BJ (cell line): ENCODE measurements around the gene RBM4B. TPM values are rescaled to one million over a fixed set of nuclear protein-coding genes. Genes with fewer than 3 reads are reported as not detected.

ENCODE experiments used
- CTCF ChIA-PET: fragments of 350-600 bp; formaldehyde crosslinking; extraction: SDS; loops from one replicate; lab custom pipeline; 2021; ENCODE audit warnings: antibody characterized with exemption, inconsistent platforms; lab: Yijun Ruan, JAX
- POLR2A ChIA-PET: fragments of 300-600 bp; sonication (Branson Sonifier 250); formaldehyde crosslinking; extraction: SDS; loops from one replicate; lab custom pipeline; 2021; ENCODE audit warnings: antibody characterized with exemption; lab: Charles Lee
- DNase-seq: peaks from one replicate; pipeline ENCODE4 v3.0.0-alpha.2; 2011; ENCODE audit warnings: low read depth
- H3K27me3 ChIP-seq: 2 replicates; pipeline ENCODE4 v1.6.0; 2011; ENCODE audit warnings: low read length; ENCODE audit not compliant: control insufficient read depth, insufficient read depth
- H3K36me3 ChIP-seq: 2 replicates; pipeline ENCODE4 v1.5.1; 2011; ENCODE audit warnings: low read length; ENCODE audit not compliant: control insufficient read depth, insufficient read depth
- H3K4me3 ChIP-seq: 2 replicates; pipeline ENCODE4 v1.5.1; 2011; ENCODE audit warnings: low read depth, mild to moderate bottlenecking, control low read depth, low read length
- polyA plus RNA-seq: library from polyadenylated mRNA; depleted of rRNA; stranded (reverse); fragments of >200 nt; gene quantifications from 2 replicates; pipeline ENCODE4 v1.2.3, GENCODE V29; 2011
- TF ChIP-seq, protein P1 (sequence below): IDR thresholded peaks from 2 replicates; pipeline ENCODE4 v1.5.1; 2011; ENCODE audit warnings: low read depth, mild to moderate bottlenecking, control low read depth, inconsistent platforms, low read length, moderate library complexity; ENCODE audit not compliant: insufficient read depth

The RBM4B gene
- polyA plus RNA-seq, 1 experiment, result 26.7 TPM

DNA sequence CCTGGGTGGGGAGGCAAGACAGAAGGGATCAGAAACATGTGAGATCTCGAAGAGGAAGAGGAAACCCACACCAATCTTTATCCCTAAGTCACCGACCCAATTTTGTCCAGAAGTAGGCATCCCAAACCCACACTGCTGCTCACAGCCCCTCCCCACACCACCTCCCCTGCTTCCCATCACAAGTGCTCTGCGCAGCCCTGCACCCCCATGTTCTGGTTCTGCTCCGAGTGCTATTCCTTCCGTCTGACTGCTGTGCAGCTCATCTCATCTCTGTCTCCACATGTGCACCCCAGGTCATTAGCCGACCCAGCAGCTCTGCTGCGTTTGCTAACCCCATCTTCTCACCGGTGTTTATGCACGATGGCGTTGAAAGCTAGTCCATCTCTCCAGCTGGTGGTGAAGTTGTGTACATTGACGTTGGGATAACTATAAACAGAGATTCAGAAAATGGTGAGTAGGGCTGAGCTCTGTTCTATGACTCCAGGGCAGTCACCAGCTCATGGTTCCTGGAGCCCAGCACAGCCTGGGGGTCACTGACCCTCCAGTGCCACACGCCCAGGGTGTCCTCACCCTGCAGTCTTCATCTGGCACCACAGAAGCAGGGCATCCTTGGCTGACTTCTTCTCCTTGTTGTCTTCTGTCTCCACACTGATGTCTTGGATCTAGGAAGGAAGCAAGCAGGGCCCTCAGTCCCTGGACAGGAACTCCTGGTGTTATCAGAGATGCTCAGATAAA is 36.2 kb upstream of the RBM4B start:
- TF ChIP-seq, protein P1, sequence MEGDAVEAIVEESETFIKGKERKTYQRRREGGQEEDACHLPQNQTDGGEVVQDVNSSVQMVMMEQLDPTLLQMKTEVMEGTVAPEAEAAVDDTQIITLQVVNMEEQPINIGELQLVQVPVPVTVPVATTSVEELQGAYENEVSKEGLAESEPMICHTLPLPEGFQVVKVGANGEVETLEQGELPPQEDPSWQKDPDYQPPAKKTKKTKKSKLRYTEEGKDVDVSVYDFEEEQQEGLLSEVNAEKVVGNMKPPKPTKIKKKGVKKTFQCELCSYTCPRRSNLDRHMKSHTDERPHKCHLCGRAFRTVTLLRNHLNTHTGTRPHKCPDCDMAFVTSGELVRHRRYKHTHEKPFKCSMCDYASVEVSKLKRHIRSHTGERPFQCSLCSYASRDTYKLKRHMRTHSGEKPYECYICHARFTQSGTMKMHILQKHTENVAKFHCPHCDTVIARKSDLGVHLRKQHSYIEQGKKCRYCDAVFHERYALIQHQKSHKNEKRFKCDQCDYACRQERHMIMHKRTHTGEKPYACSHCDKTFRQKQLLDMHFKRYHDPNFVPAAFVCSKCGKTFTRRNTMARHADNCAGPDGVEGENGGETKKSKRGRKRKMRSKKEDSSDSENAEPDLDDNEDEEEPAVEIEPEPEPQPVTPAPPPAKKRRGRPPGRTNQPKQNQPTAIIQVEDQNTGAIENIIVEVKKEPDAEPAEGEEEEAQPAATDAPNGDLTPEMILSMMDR, result no peak
- CTCF ChIA-PET, result interaction anchor here (0.6 to 1.6 kb wide), 2 partner anchors 11 to 14 kb away, joined by 3 read pairs; no protein-coding TSS in a partner anchor
- DNase-seq, result no peak
- POLR2A ChIA-PET, result no interaction called here
- Histone ChIP-seq H3K27me3 (no peaks in the 10 kb centered on the region), H3K4me3 (no peak overlapping the region), H3K36me3 (no peaks in the 10 kb centered on the region)

GRCh38 chr11:66710384-66710930 is 32.8 kb upstream of the RBM4B start:
- Histone ChIP-seq H3K27me3 (no peaks in the 10 kb centered on the region), H3K4me3 (no peak overlapping the region), H3K36me3 (no peaks in the 10 kb centered on the region)
- TF ChIP-seq, protein P1, result no peak
- DNase-seq, result no peak
- ChIA-PET CTCF (no interaction called here), POLR2A (no interaction called here)

- Histone ChIP-seq H3K4me3 (no peak overlapping the region), H3K27me3 (no peaks in the 10 kb centered on the region), H3K36me3 (no peaks in the 10 kb centered on the region)
- TF ChIP-seq, protein P1, result no peak
- no peak for DNase-seq
- ChIA-PET CTCF (interaction anchor here (1.1 kb wide), 1 partner anchor 30 kb away, joined by 3 read pairs; no protein-coding TSS in a partner anchor), POLR2A (no interaction called here)
These were observed 31.0 kb upstream of the RBM4B start for GRCh38 chr11:66708701-66709100.

- ChIA-PET CTCF (interaction anchor here (1.1 kb wide), 1 partner anchor 30 kb away, joined by 3 read pairs; no protein-coding TSS in a partner anchor), POLR2A (no interaction called here)
- no peaks in the 10 kb centered on the region for H3K36me3 ChIP-seq
- TF ChIP-seq, protein P1, result no peak
- no peak overlapping the region for H3K4me3 ChIP-seq
- H3K27me3 ChIP-seq, result no peaks in the 10 kb centered on the region
- DNase-seq, result no peak
These were observed 30.4 kb upstream of the RBM4B start for GRCh38 chr11:66708094-66708493.

DNA sequence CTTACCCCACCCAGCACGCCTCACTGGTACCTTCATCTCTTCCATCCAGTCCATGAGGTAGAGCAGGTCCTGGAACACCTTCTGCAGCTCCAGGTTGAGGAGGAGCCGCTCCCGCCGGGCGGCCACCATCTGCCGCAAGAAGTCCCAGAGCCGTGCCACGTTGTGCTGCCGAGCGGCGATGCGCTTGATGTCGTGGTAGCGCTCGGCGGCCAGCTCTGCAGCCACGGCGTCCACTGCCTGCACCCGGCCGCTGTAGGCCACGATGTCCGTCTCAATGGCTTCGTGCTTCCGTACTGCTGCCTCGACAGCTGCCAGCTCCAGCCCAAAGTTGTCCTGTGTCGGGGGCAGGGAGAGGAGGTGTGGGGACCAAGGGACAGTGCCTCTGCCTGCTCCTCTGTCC is 29.8 kb upstream of the RBM4B start:
- Histone ChIP-seq H3K36me3 (no peaks in the 10 kb centered on the region), H3K4me3 (no peak overlapping the region), H3K27me3 (no peaks in the 10 kb centered on the region)
- POLR2A ChIA-PET, result no interaction called here
- CTCF ChIA-PET, result interaction anchor here (0.6 to 1.1 kb wide), 2 partner anchors 22 to 29 kb away, joined by 3 read pairs; no protein-coding TSS in a partner anchor
- no peak for DNase-seq
- TF ChIP-seq, protein P1, result no peak
